WI38 (cell line): ENCODE results near the gene SDF4.

Experiments
- H3K4me3 ChIP-seq: 2 replicates; pipeline ENCODE4 v1.5.1; 2011; ENCODE audit warnings: low read depth, mild to moderate bottlenecking, control low read depth, low read length
- TF ChIP-seq, protein P1 (sequence below): IDR thresholded peaks from 2 replicates; pipeline ENCODE4 v1.5.1; 2012; ENCODE audit warnings: low read depth, mild to moderate bottlenecking, control low read depth, low read length

The SDF4 gene

DNA sequence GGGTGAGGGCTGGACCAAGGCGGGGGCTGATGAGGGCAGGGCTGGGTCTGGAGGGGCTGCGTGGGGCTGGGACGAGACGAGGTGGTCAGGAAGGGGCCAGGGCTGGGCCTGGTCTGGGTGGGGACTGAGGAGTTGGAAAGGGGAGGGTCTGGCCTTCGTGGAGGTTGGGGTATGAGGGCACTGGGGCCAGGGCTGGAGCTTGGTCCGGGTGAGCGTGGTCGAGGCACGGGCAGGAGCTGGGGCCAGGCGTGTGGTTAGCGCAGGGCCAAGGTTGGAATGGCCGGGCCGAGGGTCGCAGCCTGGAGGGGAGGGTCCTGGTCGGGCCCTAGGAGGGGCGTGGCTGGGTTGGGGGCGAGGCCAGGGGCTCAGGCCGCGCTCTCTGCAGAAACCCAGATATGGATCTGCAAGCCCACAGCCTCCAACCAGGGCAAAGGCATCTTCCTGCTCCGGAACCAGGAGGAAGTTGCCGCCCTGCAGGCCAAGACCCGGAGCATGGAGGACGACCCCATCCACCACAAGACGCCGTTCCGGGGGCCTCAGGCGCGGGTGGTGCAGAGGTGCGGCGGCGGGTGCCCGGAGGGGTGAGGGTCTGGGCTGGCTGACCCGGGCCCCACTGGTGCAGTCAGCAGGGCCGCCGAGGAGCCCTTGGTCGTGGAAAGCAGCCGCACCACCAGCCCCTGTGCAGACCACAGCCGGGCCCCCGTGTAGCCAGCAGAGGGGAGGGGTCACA, 49.1 kb downstream of the SDF4 start:
- TF ChIP-seq, protein P1, sequence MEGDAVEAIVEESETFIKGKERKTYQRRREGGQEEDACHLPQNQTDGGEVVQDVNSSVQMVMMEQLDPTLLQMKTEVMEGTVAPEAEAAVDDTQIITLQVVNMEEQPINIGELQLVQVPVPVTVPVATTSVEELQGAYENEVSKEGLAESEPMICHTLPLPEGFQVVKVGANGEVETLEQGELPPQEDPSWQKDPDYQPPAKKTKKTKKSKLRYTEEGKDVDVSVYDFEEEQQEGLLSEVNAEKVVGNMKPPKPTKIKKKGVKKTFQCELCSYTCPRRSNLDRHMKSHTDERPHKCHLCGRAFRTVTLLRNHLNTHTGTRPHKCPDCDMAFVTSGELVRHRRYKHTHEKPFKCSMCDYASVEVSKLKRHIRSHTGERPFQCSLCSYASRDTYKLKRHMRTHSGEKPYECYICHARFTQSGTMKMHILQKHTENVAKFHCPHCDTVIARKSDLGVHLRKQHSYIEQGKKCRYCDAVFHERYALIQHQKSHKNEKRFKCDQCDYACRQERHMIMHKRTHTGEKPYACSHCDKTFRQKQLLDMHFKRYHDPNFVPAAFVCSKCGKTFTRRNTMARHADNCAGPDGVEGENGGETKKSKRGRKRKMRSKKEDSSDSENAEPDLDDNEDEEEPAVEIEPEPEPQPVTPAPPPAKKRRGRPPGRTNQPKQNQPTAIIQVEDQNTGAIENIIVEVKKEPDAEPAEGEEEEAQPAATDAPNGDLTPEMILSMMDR, result no peak
- H3K4me3 ChIP-seq, result no peak overlapping the region

DNA sequence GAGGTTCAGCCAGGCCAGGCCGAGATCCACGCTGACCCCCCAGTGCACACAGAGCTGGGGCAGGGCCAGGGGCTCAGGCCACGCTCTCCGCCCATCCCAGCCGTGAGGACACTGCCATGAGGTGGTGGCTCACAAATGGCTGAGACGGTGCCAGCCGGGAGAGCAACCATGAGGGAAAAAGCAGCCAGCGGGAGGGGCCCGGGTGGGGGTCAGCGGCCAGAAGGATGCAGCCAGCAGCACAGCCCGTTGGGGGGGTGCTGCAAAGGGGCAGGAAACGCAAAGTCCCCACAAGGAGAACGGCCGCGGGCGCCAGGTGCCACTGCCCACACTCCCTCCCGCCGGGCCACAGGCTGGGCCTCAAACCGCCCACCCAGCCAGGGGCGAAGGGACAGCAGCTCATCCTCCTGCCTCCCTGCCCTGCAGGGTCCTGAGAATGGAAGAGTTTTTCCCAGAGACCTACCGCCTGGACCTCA, 49.8 kb downstream of the SDF4 start:
- TF ChIP-seq, protein P1, result no peak
- H3K4me3 ChIP-seq, result no peak overlapping the region

DNA sequence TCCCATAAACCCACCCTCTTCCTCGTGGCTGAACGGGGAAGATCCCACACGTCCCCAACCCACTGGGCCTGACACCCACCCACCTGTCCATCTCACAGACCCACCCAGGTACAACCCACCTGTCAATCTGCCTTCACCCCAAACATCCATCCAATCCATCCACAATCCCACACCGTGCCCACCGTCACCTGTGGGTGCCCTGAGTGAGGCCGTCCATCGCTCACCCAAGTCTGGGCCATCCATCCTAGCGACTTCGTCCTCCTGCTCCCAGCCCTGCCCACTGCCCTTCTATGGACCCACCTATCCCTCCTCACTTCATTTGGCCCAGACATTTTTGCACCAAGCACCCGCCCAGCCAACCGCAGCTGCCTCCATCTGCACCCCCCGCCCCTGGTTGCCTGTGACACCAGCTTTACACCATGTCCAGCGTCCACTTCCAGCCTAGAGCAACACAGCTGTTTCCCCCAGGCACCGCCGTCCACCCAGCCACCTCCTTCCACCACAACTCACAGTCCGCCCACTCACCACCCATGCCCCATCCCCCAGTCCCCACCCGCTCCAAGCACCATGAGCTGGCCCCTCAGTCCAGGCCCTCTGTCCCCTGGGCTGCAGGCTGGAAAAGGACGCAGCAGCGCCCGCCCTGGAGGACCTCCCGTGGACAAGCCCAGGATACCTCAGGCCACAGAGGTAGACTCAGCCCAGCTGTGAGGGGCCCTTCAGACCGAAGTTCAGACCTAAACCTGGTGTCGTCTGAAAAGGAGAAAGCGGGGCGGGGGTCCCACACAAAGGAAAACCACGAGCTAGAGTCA, 50.5 kb downstream of the SDF4 start:
- no peak overlapping the region for H3K4me3 ChIP-seq
- TF ChIP-seq, protein P1, result no peak

DNA sequence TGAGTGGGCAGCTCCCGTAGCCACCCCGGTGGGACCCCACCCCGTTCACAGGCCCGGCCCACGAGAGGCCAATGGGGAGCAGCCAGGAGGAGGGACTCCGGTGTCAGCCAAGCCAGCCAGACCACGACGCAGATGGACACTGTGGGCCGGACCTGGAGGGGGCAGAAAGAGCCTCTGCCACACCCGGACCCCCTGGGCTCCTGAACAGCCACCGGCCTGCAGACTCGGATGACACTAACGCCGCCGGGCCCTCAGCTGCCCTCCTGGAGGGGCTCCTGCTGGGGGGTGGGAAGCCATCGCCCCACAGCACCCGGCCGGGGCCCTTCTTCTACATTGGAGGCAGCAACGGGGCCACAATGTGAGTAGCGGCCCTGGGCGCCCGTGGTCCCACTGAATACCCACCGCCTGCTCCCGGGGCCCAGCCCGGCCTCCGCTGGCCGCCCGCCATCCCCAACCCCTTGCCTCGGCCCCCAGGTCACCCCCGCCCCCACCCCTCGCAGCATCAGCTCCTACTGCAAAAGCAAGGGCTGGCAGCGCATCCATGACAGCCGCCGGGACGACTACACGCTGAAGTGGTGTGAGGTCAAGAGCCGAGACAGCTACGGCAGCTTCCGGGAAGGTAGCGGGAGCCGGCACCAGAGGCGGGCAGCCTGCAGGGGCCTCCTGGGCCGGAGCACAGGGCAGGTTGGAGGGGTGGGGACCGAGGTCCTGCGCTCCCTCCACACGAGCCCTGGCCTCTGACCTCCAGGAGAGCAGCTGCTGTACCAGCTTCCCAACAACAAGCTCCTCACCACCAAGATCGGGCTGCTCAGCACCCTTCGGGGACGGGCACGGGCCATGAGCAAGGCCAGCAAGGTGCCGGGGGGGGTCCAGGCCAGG, 51.6 kb downstream of the SDF4 start:
- TF ChIP-seq, protein P1, result no peak
- H3K4me3 ChIP-seq, result no peak overlapping the region

DNA sequence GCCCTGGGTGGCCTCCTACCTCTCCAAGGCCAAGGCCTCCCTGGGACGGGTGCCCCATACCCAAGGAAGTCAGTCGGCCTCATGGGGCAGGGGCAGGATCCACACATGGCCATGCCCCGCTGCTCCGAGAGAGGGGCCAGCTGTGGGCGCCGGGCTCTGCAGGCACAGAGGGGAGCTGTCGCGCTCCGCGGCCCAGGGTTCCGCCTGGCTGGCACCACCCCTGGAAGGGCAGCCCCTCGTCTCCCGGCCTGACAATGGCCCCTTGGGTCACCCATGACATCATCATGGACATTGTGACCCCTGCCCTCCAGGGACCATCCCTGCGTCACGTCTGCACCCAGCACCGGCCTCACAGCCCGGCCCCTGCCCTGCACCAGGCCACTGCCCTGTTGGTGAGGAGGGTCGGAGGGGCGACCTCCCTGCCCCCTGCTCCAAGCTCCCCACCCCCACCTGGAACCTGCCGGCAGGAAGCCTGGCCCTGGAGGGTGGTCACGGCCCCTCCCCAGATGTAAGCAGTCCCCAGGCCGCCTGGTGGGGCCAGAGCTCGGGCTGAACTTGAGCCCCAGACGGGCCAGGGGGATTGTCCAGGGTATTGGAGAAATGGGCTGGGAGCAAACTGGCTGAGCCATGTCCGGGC, 52.3 kb downstream of the SDF4 start:
- no peak overlapping the region for H3K4me3 ChIP-seq
- TF ChIP-seq, protein P1, result no peak

DNA sequence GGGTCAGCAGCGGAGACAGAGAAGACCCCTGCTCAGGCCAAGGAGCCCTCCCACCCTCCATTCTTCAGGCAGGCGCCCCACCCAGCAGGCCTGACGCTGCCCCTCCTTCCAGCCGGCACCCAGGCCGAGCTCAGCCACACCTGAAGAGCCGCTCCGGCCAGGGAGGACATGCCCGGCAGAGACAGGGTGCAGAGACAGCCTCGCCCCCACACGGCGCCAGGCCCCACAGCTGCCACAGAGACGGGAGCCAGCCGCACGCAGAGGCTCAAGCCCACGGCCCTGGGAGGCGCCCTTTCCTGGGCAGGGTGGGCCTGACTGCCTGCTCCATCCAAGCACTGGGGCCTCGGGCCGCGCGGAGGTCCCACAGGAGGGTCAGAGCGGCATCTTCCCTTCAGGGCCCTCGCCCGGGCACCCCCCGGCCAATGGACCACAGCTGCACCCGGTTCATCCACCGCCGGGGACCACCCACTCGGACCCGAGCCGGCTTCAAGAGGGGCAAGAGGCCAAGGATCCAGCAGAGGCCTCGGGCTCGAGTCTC, 52.9 kb downstream of the SDF4 start:
- H3K4me3 ChIP-seq, result no peak overlapping the region
- TF ChIP-seq, protein P1, result no peak
